ACC112 (cell line): ENCODE measurements around the gene MRTFB.
A peak's percentile ranks its signal among the peaks of the same experiment; 100 is the strongest.

ENCODE experiments used
- H2AFZ ChIP-seq: fragments of 200-600 bp; sonication (generic); one replicate; pipeline ENCODE4 v1.6.0; 2017; ENCODE audit warnings: antibody characterized with exemption, low read length; ENCODE audit not compliant: unreplicated experiment
- H3K27ac ChIP-seq: fragments of 200-600 bp; sonication (generic); 2 replicates; pipeline ENCODE4 v1.5.1; 2014; ENCODE audit warnings: low read depth, mild to moderate bottlenecking, antibody characterized with exemption, low read length, moderate library complexity
- H3K27me3 ChIP-seq: fragments of 200-600 bp; sonication (generic); 2 replicates; pipeline ENCODE4 v1.6.1; 2014; ENCODE audit warnings: mild to moderate bottlenecking, antibody characterized with exemption, low read length, moderate library complexity, mixed read lengths; ENCODE audit not compliant: insufficient read depth
- H3K36me3 ChIP-seq: fragments of 200-600 bp; sonication (generic); 2 replicates; pipeline ENCODE4 v1.6.1; 2016; ENCODE audit warnings: mild to moderate bottlenecking, antibody characterized with exemption, low read length, moderate library complexity, mixed read lengths; ENCODE audit not compliant: insufficient read depth
- H3K4me1 ChIP-seq: fragments of 200-600 bp; sonication (generic); one replicate; pipeline ENCODE4 v1.6.1; 2016; ENCODE audit warnings: low read length, mixed read lengths; ENCODE audit not compliant: insufficient read depth, unreplicated experiment, control insufficient read depth
- H3K4me3 ChIP-seq: fragments of 200-600 bp; sonication (generic); 2 replicates; pipeline ENCODE4 v1.5.1; 2014; ENCODE audit warnings: mild to moderate bottlenecking, low read depth, low read length
- H3K79me2 ChIP-seq: fragments of 200-600 bp; sonication (generic); one replicate; pipeline ENCODE4 v1.6.0; 2016; ENCODE audit warnings: low read length; ENCODE audit not compliant: control insufficient read depth, unreplicated experiment, insufficient read depth

MRTFB gene

DNA sequence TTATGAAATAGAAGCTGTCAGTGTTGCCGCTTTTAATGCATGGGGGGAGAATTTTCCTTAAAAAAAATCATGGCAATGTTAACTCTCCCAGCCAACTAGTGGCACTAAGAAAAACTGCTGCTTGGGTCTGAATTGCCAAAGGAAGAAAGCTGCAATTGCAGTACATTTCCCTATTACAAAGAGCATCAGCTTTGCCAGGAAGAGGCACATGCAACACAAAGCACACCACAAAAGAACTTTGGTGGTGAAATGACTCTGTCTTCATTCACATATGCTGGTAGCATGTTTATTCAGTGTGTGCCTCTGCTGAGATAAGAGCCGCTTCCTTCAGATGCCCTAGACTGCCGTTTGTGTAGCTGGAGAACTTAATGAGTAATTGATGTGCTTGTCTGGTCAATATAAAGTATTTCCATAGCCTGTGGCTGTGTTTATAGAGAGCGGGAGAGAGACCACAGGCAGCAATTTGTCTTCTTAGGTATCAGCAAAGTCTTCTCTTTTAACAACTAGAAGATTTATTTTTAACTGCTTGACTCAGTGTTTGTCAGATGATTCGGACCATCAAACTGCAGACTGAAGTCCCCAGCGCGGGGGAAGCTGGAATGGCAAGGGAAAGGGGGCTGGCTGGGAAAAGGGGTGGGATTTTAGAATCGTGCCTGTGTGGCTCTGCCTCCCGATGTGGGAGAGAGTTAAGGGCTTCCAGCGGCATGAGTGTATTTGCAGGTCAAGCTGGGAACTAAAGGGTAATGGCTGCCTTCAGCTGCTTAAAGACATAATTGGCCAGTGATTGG lies 115.1 kb downstream of the MRTFB start:
- peak overlapping the region; percentile 12 for H2AFZ ChIP-seq
- peaks cover 37% of the 10 kb centered on the region for H3K4me1 ChIP-seq
- peaks cover 2% of the 10 kb centered on the region for H3K79me2 ChIP-seq
- no peaks in the 10 kb centered on the region for H3K27me3 ChIP-seq
- H3K36me3 ChIP-seq: no peaks in the 10 kb centered on the region
- peak overlapping the region; percentile 66 for H3K4me3 ChIP-seq
- H3K27ac ChIP-seq: peak overlapping the region; percentile 61

DNA sequence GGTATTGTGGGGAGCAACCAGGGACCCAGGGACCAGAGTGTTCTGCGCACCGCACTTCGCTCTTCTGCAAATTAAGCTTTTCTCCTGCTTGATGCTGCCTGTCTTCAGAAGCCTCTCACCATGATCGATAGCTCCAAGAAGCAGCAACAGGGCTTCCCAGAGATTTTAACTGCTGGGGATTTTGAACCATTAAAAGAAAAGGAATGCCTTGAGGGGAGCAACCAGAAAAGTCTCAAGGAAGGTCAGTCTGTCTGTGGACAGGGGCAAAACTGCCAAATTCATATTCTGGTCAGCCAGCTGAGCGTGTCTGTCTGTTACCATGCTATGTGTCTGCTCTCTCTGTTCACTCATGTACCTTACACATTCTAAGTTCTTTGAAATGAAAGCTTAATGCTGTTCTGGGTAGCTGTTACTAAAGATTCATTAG lies 115.7 kb downstream of the MRTFB start:
- Histone ChIP-seq H2AFZ (no peak overlapping the region), H3K27me3 (no peaks in the 10 kb centered on the region), H3K4me1 (peaks cover 33% of the 10 kb centered on the region), H3K36me3 (no peaks in the 10 kb centered on the region), H3K4me3 (peak overlapping the region; percentile 66), H3K79me2 (peaks cover 2% of the 10 kb centered on the region), H3K27ac (peak overlapping the region; percentile 61; the same call in 1 of the 2 replicates)

- Histone ChIP-seq H3K4me3 (no peak overlapping the region), H3K27me3 (no peaks in the 10 kb centered on the region), H2AFZ (no peak overlapping the region), H3K4me1 (peaks cover 23% of the 10 kb centered on the region), H3K27ac (no peak overlapping the region), H3K79me2 (peaks cover 2% of the 10 kb centered on the region), H3K36me3 (no peaks in the 10 kb centered on the region)
Observed at GRCh38 chr16:14187517-14188338, 116.6 kb downstream of the MRTFB start.

- Histone ChIP-seq H3K36me3 (no peaks in the 10 kb centered on the region), H3K27ac (no peak overlapping the region), H3K4me1 (no peaks in the 10 kb centered on the region), H3K27me3 (no peaks in the 10 kb centered on the region), H3K4me3 (no peak overlapping the region), H2AFZ (no peak overlapping the region), H3K79me2 (no peaks in the 10 kb centered on the region)
Observed at GRCh38 chr16:14193316-14193871, 122.3 kb downstream of the MRTFB start.

DNA sequence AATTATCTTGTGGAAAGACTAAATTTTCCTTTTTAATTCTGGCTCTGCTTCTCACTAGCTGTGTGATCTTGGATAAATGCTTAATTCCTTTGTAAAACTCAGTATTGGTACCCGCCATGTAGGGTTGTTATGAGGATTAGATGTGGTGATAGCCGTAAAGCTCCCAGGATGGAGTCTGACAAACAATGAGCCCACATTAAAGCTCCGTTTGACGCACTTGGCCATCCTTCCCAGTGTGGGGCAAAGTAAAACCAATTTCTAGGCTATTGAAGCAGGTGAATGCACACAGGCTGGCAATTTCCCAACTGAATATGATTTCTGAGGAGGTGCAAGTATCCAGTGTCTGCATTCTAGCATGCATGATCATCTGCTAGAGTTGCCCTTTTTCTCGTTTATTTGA lies 123.6 kb downstream of the MRTFB start:
- peaks cover 7% of the 10 kb centered on the region for H3K4me1 ChIP-seq
- no peaks in the 10 kb centered on the region for H3K36me3 ChIP-seq
- H3K79me2 ChIP-seq: no peaks in the 10 kb centered on the region
- H3K4me3 ChIP-seq: no peak overlapping the region
- no peaks in the 10 kb centered on the region for H3K27me3 ChIP-seq
- no peak overlapping the region for H2AFZ ChIP-seq
- no peak overlapping the region for H3K27ac ChIP-seq

DNA sequence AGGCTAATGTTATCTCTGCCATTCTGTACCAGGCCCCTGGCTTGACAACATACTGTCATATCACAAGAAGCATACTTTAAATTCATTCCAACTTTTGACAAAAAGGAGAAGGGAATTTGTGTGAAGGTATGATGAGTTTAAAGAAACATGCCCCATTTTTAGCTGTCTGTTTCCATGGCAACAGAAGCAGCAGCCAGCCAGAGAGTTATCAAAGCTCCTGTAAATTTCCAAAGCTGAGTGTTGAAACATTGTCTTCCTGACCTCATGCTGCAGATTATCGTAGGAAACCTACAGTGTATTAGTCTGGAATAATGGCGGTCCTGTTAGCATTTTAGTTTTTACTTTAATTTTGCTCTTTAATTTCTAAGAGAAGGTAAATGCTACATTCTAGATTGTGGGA lies 124.9 kb downstream of the MRTFB start:
- Histone ChIP-seq H3K27me3 (no peaks in the 10 kb centered on the region), H2AFZ (no peak overlapping the region), H3K4me3 (no peak overlapping the region), H3K36me3 (no peaks in the 10 kb centered on the region; the same call in 1 of the 2 replicates), H3K27ac (no peak overlapping the region), H3K4me1 (peaks cover 13% of the 10 kb centered on the region), H3K79me2 (no peaks in the 10 kb centered on the region)

GRCh38 chr16:14196539-14196938 lies 125.4 kb downstream of the MRTFB start:
- Histone ChIP-seq H3K4me3 (no peak overlapping the region), H3K27ac (no peak overlapping the region), H3K79me2 (no peaks in the 10 kb centered on the region), H2AFZ (no peak overlapping the region), H3K36me3 (no peaks in the 10 kb centered on the region; the same call in 1 of the 2 replicates), H3K27me3 (no peaks in the 10 kb centered on the region), H3K4me1 (peaks cover 13% of the 10 kb centered on the region)

GRCh38 chr16:14198012-14198411 lies 126.9 kb downstream of the MRTFB start:
- Histone ChIP-seq H3K27me3 (no peaks in the 10 kb centered on the region), H3K4me3 (no peak overlapping the region), H3K4me1 (peaks cover 16% of the 10 kb centered on the region), H3K79me2 (no peaks in the 10 kb centered on the region), H2AFZ (no peak overlapping the region), H3K36me3 (no peaks in the 10 kb centered on the region; the same call in 1 of the 2 replicates), H3K27ac (no peak overlapping the region)

DNA sequence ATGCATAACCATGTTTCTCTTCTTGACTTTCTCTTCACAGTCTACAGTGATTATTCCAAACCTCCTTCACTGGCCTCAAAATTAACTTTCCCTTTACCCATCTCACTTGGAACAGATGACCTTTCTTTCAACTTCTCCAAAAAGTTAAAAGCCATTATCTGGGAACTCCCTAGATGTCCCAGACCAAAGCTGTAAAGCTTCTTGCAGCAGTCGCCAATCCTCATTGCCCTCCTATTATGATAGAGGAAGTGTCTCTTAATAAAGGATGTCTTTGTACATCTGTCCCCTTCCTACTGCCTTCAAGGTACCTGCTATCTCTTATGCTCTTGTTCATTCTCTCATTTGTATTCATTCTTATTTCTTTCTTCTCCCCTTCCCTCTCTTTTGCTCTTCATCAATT lies 127.5 kb downstream of the MRTFB start:
- H3K4me1 ChIP-seq: peaks cover 16% of the 10 kb centered on the region
- no peak overlapping the region for H3K4me3 ChIP-seq
- H3K79me2 ChIP-seq: no peaks in the 10 kb centered on the region
- H3K27ac ChIP-seq: no peak overlapping the region
- no peak overlapping the region for H2AFZ ChIP-seq
- H3K36me3 ChIP-seq: no peaks in the 10 kb centered on the region; the same call in 1 of the 2 replicates
- H3K27me3 ChIP-seq: no peaks in the 10 kb centered on the region

DNA sequence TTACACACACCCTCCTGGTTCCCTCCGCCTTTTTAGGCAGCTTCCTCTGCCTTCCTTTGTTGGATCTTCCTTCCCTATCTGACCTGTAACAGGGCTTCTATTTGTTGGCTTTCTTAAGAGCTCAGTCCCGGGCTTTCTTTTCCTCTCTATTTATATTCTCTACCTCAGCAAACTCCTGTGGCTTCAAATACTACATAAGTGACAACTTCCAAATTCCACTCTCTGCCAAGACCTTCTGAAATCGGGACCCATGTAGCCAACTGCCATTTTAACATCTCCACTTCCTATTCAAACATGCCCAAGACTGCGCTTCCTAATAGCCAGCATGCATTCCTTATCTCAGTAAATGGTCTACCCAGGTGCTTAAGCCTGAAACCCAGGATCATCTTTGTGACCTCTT lies 128.1 kb downstream of the MRTFB start:
- Histone ChIP-seq H3K4me3 (no peak overlapping the region), H2AFZ (no peak overlapping the region), H3K36me3 (no peaks in the 10 kb centered on the region; the same call in 1 of the 2 replicates), H3K4me1 (peaks cover 16% of the 10 kb centered on the region), H3K27me3 (no peaks in the 10 kb centered on the region), H3K79me2 (no peaks in the 10 kb centered on the region), H3K27ac (no peak overlapping the region)
